ENCODE results near the gene ZFP92. TPM values are rescaled to one million over a fixed set of nuclear protein-coding genes. Genes with fewer than 3 reads are reported as not detected.

ZFP92 gene
- total RNA-seq, 2 donors from 2014 or later: 0.23 to 3.4 TPM

DNA sequence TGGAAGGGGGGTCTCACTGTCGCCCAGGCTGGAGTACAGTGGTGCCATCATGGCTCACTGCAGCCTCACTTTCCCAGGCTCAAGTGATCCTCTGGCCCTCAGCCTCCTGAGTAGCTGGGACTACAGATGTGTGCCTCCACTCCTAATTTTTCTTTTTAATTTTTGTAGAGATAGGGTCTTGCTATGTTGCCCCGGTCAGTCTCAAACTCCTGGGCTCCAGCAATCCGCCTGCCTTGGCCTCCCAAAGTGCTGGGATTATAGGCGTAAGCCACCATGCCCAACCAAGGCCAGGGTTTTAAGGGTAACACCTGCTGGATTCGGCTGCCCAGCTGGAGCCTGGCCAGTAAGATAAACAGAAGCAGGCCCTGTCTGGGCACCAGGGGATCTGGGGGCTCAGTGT lies 31.2 kb downstream of the ZFP92 start:
- no peaks in the 10 kb centered on the region for H3K4me1 ChIP-seq (replicated peaks)
- no peak overlapping the region for H3K4me3 ChIP-seq
- intact Hi-C loops (cut with DNase I): no loop called here
- no peaks in the 10 kb centered on the region for H3K9me3 ChIP-seq
- 97% methylated on average over 3 of the region's 5 CpGs for WGBS
- no peak for TF ChIP-seq POLR2AphosphoS5 (IDR thresholded peaks at IDR 0.05)
- no peak for TF ChIP-seq POLR2A (IDR thresholded peaks at IDR 0.05)
- TF ChIP-seq, protein P1, sequence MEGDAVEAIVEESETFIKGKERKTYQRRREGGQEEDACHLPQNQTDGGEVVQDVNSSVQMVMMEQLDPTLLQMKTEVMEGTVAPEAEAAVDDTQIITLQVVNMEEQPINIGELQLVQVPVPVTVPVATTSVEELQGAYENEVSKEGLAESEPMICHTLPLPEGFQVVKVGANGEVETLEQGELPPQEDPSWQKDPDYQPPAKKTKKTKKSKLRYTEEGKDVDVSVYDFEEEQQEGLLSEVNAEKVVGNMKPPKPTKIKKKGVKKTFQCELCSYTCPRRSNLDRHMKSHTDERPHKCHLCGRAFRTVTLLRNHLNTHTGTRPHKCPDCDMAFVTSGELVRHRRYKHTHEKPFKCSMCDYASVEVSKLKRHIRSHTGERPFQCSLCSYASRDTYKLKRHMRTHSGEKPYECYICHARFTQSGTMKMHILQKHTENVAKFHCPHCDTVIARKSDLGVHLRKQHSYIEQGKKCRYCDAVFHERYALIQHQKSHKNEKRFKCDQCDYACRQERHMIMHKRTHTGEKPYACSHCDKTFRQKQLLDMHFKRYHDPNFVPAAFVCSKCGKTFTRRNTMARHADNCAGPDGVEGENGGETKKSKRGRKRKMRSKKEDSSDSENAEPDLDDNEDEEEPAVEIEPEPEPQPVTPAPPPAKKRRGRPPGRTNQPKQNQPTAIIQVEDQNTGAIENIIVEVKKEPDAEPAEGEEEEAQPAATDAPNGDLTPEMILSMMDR (IDR thresholded peaks at IDR 0.05): no peak
- H3K27ac ChIP-seq: no peak overlapping the region
- no peak for DNase-seq (ENCODE audit: low spot score)
- H3K36me3 ChIP-seq: no peaks in the 10 kb centered on the region
- no peaks in the 10 kb centered on the region for H3K27me3 ChIP-seq (replicated peaks; ENCODE audit: insufficient read depth)

DNA sequence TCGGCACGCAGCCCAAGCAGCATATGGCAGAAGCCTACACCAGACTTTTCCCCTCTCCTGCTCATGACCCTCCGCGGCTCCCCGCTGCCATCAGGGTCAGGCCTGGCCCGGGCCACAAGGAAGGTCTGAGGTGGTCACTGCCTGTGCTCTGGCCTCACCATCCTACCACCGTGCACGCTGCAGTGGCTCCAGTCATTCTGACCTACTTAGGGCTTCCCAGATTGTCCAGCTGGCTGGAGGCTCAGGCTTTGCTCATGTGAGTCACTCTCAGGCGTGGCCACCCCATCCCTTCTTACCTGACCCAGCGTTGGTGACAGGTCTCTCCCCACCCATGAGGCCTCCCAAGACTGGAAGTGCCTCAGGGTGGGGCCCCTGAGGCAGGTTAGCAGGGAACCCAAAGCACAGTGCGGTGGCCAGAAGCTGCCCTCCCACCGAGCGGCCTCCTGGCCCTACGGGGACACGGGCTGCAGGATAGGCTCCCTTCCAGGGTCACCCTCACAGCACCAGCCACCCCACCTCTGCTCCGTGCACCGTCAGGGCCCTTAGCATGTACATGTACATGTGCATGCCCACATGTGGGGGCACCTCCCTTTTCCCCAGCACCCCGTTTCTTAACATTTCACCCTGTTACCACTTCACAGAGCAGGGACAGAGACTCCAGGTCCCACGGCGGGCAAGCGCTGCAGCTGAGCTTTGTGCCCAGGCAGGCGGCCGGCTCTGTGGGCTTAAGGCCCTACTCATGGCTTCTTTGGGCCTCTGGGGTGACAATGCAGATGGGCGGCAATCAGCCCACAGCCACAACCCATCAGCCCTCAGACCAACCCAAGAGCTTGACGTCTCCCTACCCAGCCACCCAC lies 32.4 kb downstream of the ZFP92 start:
- Histone ChIP-seq H3K9me3 (no peaks in the 10 kb centered on the region), H3K27ac (no peak overlapping the region), H3K4me3 (no peak overlapping the region), H3K36me3 (no peaks in the 10 kb centered on the region), H3K27me3 (replicated peaks; ENCODE audit: insufficient read depth) (no peaks in the 10 kb centered on the region), H3K4me1 (replicated peaks) (no peaks in the 10 kb centered on the region)
- TF ChIP-seq POLR2AphosphoS5 (IDR thresholded peaks at IDR 0.05) (no peak), POLR2A (IDR thresholded peaks at IDR 0.05) (no peak)
- TF ChIP-seq, protein P1 (IDR thresholded peaks at IDR 0.05): no peak
- no peak for DNase-seq (ENCODE audit: low spot score)
- intact Hi-C loops (cut with DNase I): no loop called here
- 79% methylated on average over 14 of the region's 25 CpGs for WGBS

DNA sequence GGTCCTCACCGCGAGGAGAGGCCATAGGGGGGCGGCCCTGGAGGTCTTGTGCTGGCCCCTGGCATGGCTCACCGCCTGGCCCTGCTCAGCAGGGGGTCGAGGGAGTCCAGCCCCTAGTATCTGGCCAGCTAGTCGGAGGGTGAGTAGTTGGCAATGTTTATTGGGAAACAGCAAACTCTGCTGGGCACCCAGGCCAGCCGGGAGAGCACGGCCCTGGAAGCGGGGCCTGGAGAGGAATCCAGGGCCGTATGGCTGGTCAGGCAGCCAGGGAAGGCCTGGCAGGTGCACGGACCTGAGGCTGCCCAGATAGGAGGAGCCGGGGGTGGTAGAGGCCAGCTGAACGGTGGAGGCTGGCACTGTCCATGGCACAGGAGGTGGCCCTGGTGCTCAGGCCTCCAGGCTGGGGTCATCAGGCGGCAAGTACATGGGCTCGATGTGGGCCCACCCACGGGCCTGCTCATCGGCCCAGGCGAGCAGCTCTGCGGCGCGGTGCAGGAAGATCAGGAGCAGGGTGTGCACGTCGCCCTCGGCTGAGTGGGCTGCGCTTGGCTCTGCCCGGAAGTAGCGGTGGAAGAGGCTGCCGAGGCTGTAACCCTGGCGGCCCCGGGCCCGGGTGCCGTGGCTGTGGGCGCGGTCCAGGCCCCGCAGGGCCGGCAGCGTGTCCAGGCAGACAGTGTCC lies 33.2 kb downstream of the ZFP92 start:
- no peak for DNase-seq (ENCODE audit: low spot score)
- H3K9me3 ChIP-seq: no peaks in the 10 kb centered on the region
- no peaks in the 10 kb centered on the region for H3K27me3 ChIP-seq (replicated peaks; ENCODE audit: insufficient read depth)
- no peaks in the 10 kb centered on the region for H3K4me1 ChIP-seq (replicated peaks)
- 91% methylated on average over 14 of the region's 37 CpGs for WGBS
- no peak overlapping the region for H3K27ac ChIP-seq
- no peak overlapping the region for H3K4me3 ChIP-seq
- no peak for TF ChIP-seq POLR2AphosphoS5 (IDR thresholded peaks at IDR 0.05)
- intact Hi-C loops (cut with DNase I): no loop called here
- H3K36me3 ChIP-seq: no peaks in the 10 kb centered on the region

DNA sequence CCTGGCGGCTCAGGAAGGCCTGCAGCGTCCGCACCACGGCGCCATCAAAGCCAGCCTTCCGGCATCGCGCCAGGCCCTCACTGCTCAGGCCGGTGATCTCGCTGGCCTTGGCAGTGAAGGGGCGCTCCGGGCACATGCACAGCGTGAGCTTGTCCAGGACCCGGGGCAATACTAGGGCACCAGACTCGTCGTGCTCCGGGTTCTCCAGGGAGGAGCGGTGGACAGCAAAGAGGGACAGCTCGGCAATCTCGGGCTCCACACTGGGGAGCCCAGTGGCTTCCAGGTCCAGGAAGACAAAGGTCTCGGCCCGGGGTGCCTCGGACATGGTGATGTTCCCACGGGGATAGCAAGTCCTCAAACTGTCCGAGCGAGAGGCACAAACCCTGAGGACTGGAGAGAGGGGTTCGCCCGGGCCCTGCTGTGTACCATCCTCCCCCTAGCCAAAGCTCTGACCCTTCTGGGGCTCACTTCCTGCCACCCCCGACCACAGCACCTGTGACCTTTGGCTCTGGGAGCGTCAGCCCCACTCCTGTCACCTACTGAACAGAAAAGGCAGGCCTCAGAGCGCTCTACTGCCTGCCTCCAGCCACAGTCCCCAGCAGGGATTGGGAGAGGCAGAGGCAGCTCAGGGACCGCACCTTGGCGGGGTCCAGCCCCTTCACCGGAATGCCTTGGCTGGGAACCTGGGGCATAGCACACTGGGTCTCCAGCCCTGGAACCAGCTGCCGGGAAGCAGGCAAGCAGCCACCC lies 34.0 kb downstream of the ZFP92 start:
- Histone ChIP-seq H3K27me3 (replicated peaks; ENCODE audit: insufficient read depth) (no peaks in the 10 kb centered on the region), H3K9me3 (no peaks in the 10 kb centered on the region), H3K27ac (no peak overlapping the region), H3K4me1 (replicated peaks) (no peaks in the 10 kb centered on the region), H3K36me3 (no peaks in the 10 kb centered on the region), H3K4me3 (no peak overlapping the region)
- WGBS: 93% methylated on average over 3 of the region's 35 CpGs
- DNase-seq (ENCODE audit: low spot score): no peak
- TF ChIP-seq, protein P1 (IDR thresholded peaks at IDR 0.05): no peak
- TF ChIP-seq POLR2A (IDR thresholded peaks at IDR 0.05) (no peak), POLR2AphosphoS5 (IDR thresholded peaks at IDR 0.05) (no peak)
- intact Hi-C loops (cut with DNase I): no loop called here

Data from prostate gland (tissue), 2 donors.